Motor neuron (in vitro differentiated cells): ENCODE measurements around the gene CAMTA1. TPM values are rescaled to one million over a fixed set of nuclear protein-coding genes. Genes with fewer than 3 reads are reported as not detected.

Experiments
- ATAC-seq, 8 experiments: fragments of 200-7000 bp; cut with Tn5 transposase; replicated peaks in 6 of 8; 2 replicates each; pipeline ENCODE4 v1.8.0; 2021; ENCODE audit warnings: mild to moderate bottlenecking in 8 of 8, moderate library complexity in 8 of 8
- H3K27ac ChIP-seq, 2 donors: fragments of 250-450 bp; sonication (Bioruptor Pico); 2 replicates each; pipeline ENCODE4 v1.9.0; 2021; ENCODE audit warnings: antibody characterized with exemption in 2 of 2, mild to moderate bottlenecking in 2 of 2, moderate library complexity in 1 of 2
- H3K4me1 ChIP-seq, 2 donors: fragments of 250-450 bp; sonication (Bioruptor Pico); replicated peaks in 1 of 2; 2 replicates each; pipeline ENCODE4 v1.6.1; 2021; ENCODE audit warnings: antibody characterized with exemption in 2 of 2, mild to moderate bottlenecking in 2 of 2, moderate library complexity in 1 of 2
- H3K4me3 ChIP-seq, 5 donors: fragments of 250-450 bp; sonication (Bioruptor Pico); 2 replicates each; pipeline ENCODE4 v1.9.0; 2021; ENCODE audit warnings: antibody characterized with exemption in 5 of 5, mild to moderate bottlenecking in 5 of 5, moderate library complexity in 4 of 5
- WGBS, 10 experiments: fragments of 450-650 bp; shearing (Covaris generic); methylation state at CpG; one replicate each; pipeline ENCODE4 v1.0.0; 2022; 5-methylcytosine and 5-hydroxymethylcytosine counted together
- in situ Hi-C, 9 experiments: fragments of 400-800 bp; cut with MboI; loops; one replicate each; pipeline ENCODE4 v1.15.0; 2021; ENCODE audit warnings: low sequenced_read_pairs in 9 of 9, low pct_unique_long_range_greater_than_20kb in 2 of 9; ENCODE audit not compliant: unreplicated experiment in 9 of 9
- total RNA-seq, 8 experiments: library from RNA; unstranded; fragments of 300-600 nt; gene quantifications; 2 replicates each; pipeline versions ENCODE4 v1.2.3 to v1.2.4, GENCODE V29; 2022

CAMTA1 gene
- total RNA-seq, 8 experiments from 2014 or later, result 38.5 to 145 (median 77.6) TPM

GRCh38 chr1:6897138-6897537, 111.9 kb downstream of the CAMTA1 start:
- H3K4me3 ChIP-seq, result no peak overlapping the region
- in situ Hi-C loops, result no loop called here
- peak in 5 of 8 experiments; percentile 40 to 60 (median 47) for ATAC-seq
- WGBS, 10 experiments, result 80 to 100% (median 94%) methylated on average over 1 to 2 of the region's 2 CpGs; no CpG with 5 or more reads in 2 of the 10 experiments
- H3K4me1 ChIP-seq, result peaks cover 30 to 32% of the 10 kb centered on the region in 2 donors
- no peak overlapping the region for H3K27ac ChIP-seq

- Histone ChIP-seq H3K4me3 (no peak overlapping the region), H3K27ac (peak overlapping the region; percentile 11 to 27), H3K4me1 (peaks cover 25 to 26% of the 10 kb centered on the region in 2 donors)
- in situ Hi-C loops, result no loop called here
- ATAC-seq, result peak in 5 of 8 experiments; percentile 81 to 95 (median 93)
- WGBS, 10 experiments, result 0 to 100% (median 76%) methylated on average over 1 to 6 of the region's 7 CpGs
Observed at GRCh38 chr1:6898974-6899539, 113.8 kb downstream of the CAMTA1 start.

GRCh38 chr1:6899621-6900020, 114.4 kb downstream of the CAMTA1 start:
- no peak for ATAC-seq
- WGBS, 10 experiments, result 67 to 100% (median 88%) methylated on average over 1 to 4 of the region's 4 CpGs; no CpG with 5 or more reads in 1 of the 10 experiments
- in situ Hi-C loops, result no loop called here

GRCh38 chr1:6902153-6902552, 116.9 kb downstream of the CAMTA1 start:
- in situ Hi-C loops, result no loop called here
- Histone ChIP-seq H3K4me1 (peaks cover 28 to 29% of the 10 kb centered on the region in 2 donors), H3K27ac (no peak overlapping the region), H3K4me3 (no peak overlapping the region)
- no peak for ATAC-seq
- 83 to 100% (median 96%) methylated on average over 1 to 2 of the region's 2 CpGs; no CpG with 5 or more reads in 2 of the 10 experiments for WGBS, 10 experiments

More at GRCh38 chr1:6899621-6900020, 114.4 kb downstream of the CAMTA1 start:
- peaks cover 23 to 26% of the 10 kb centered on the region in 2 donors for H3K4me1 ChIP-seq
- no peak overlapping the region for H3K27ac ChIP-seq
- no peak overlapping the region for H3K4me3 ChIP-seq

GRCh38 chr1:6904476-6905170, 119.4 kb downstream of the CAMTA1 start:
- Histone ChIP-seq H3K4me3 (no peak overlapping the region), H3K4me1 (peaks cover 13 to 19% of the 10 kb centered on the region in 2 donors), H3K27ac (no peak overlapping the region)
- no peak for ATAC-seq
- WGBS, 10 experiments, result 75 to 100% (median 94%) methylated on average over 4 to 17 of the region's 17 CpGs
- in situ Hi-C loops, result no loop called here

GRCh38 chr1:6905331-6905730, 120.1 kb downstream of the CAMTA1 start:
- H3K4me1 ChIP-seq, result peaks cover 14 to 19% of the 10 kb centered on the region in 2 donors
- in situ Hi-C loops, result no loop called here
- no peak for ATAC-seq
- no peak overlapping the region for H3K27ac ChIP-seq
- 71 to 100% (median 90%) methylated on average over 1 to 8 of the region's 8 CpGs; no CpG with 5 or more reads in 2 of the 10 experiments for WGBS, 10 experiments
- no peak overlapping the region for H3K4me3 ChIP-seq

- WGBS, 10 experiments, result 40 to 100% (median 60%) methylated on average over 1 to 4 of the region's 7 CpGs; no CpG with 5 or more reads in 3 of the 10 experiments
- in situ Hi-C loops, result no loop called here
- peak in 1 of 8 experiments; percentile 27 for ATAC-seq
Observed at GRCh38 chr1:6905790-6906189, 120.5 kb downstream of the CAMTA1 start.

GRCh38 chr1:6906783-6907182, 121.5 kb downstream of the CAMTA1 start:
- H3K27ac ChIP-seq, result no peak overlapping the region
- ATAC-seq, result peak in 5 of 8 experiments; percentile 30 to 66 (median 53)
- in situ Hi-C loops, result no loop called here
- no peak overlapping the region for H3K4me3 ChIP-seq
- H3K4me1 ChIP-seq, result peaks cover 28 to 33% of the 10 kb centered on the region in 2 donors
- 34 to 73% (median 42%) methylated on average over 1 to 7 of the region's 7 CpGs; no CpG with 5 or more reads in 3 of the 10 experiments for WGBS, 10 experiments

More at GRCh38 chr1:6905790-6906189, 120.5 kb downstream of the CAMTA1 start:
- Histone ChIP-seq H3K4me1 (peaks cover 18 to 23% of the 10 kb centered on the region in 2 donors), H3K4me3 (no peak overlapping the region), H3K27ac (no peak overlapping the region)

GRCh38 chr1:6907201-6907600, 121.9 kb downstream of the CAMTA1 start:
- Histone ChIP-seq H3K27ac (no peak overlapping the region), H3K4me1 (peaks cover 32 to 37% of the 10 kb centered on the region in 2 donors), H3K4me3 (no peak overlapping the region)
- in situ Hi-C loops, result no loop called here
- ATAC-seq, result peak in 5 of 8 experiments; percentile 7 to 38 (median 34)
- 48 to 78% (median 58%) methylated on average over 1 to 8 of the region's 12 CpGs; no CpG with 5 or more reads in 5 of the 10 experiments for WGBS, 10 experiments

GRCh38 chr1:6907676-6908434, 122.6 kb downstream of the CAMTA1 start:
- Histone ChIP-seq H3K4me3 (no peak overlapping the region), H3K4me1 (peaks cover 39 to 44% of the 10 kb centered on the region in 2 donors), H3K27ac (no peak overlapping the region)
- ATAC-seq, result no peak
- WGBS, 10 experiments, result 81 to 100% (median 87%) methylated on average over 1 to 20 of the region's 21 CpGs; no CpG with 5 or more reads in 2 of the 10 experiments
- in situ Hi-C loops, result no loop called here

GRCh38 chr1:6909401-6909800, 124.1 kb downstream of the CAMTA1 start:
- no peak for ATAC-seq
- in situ Hi-C loops, result no loop called here
- peaks cover 43 to 47% of the 10 kb centered on the region in 2 donors for H3K4me1 ChIP-seq
- WGBS, 10 experiments, result 38 to 100% (median 90%) methylated on average over 1 to 5 of the region's 5 CpGs; no CpG with 5 or more reads in 2 of the 10 experiments
- no peak overlapping the region for H3K27ac ChIP-seq
- no peak overlapping the region for H3K4me3 ChIP-seq

GRCh38 chr1:6909857-6910256, 124.6 kb downstream of the CAMTA1 start:
- H3K4me1 ChIP-seq, result peaks cover 48 to 52% of the 10 kb centered on the region in 2 donors
- 17 to 100% (median 89%) methylated on average over 1 of the region's 1 CpG; no CpG with 5 or more reads in 3 of the 10 experiments for WGBS, 10 experiments
- H3K4me3 ChIP-seq, result no peak overlapping the region
- H3K27ac ChIP-seq, result no peak overlapping the region
- no peak for ATAC-seq
- in situ Hi-C loops, result no loop called here
